OCI-LY7 (cell line): ENCODE data around the gene MYL4. TPM values are rescaled to one million over a fixed set of nuclear protein-coding genes. Genes with fewer than 3 reads are reported as not detected.
A peak's percentile ranks its signal among the peaks of the same experiment; 100 is the strongest.

ENCODE experiments used
- BruUV-seq: library from RNA; stranded (reverse); fragments of 400-500 nt; replicated peaks from 2 replicates; lab custom pipeline; 2021; lab: Mats Ljungman, UMichigan
- CTCF ChIA-PET: fragments of 300-600 bp; sonication (Branson Sonifier 250); formaldehyde crosslinking; loops from one replicate; lab custom pipeline; 2022; ENCODE audit warnings: antibody characterized with exemption; ENCODE audit not compliant: unreplicated experiment; lab: Charles Lee
- POLR2A ChIA-PET: fragments of 300-600 bp; sonication (Branson Sonifier 250); formaldehyde crosslinking; loops from one replicate; lab custom pipeline; 2022; ENCODE audit warnings: antibody characterized with exemption; lab: Charles Lee
- DNase-seq: peaks from one replicate; pipeline ENCODE4 v3.0.0-alpha.2; 2015; ENCODE audit warnings: low spot score
- H2AFZ ChIP-seq: fragments of 200-600 bp; sonication (generic), shearing (Covaris generic); 2 replicates; pipeline ENCODE4 v1.6.1; 2014; ENCODE audit warnings: mild to moderate bottlenecking, antibody characterized with exemption, low read length, moderate library complexity
- H3K27ac ChIP-seq: fragments of 200-600 bp; sonication (generic); 2 replicates; pipeline ENCODE4 v1.5.1; 2014; ENCODE audit warnings: mixed run types, low read depth, mild to moderate bottlenecking, moderate library complexity, low read length, inconsistent platforms; ENCODE audit not compliant: poor library complexity, severe bottlenecking
- H3K36me3 ChIP-seq: fragments of 200-600 bp; sonication (generic); 2 replicates; pipeline ENCODE4 v1.6.1; 2014; ENCODE audit warnings: mild to moderate bottlenecking, antibody characterized with exemption, low read length, moderate library complexity, mixed read lengths; ENCODE audit not compliant: insufficient read depth
- H3K4me1 ChIP-seq: fragments of 200-600 bp; sonication (generic); 2 replicates; pipeline ENCODE4 v1.5.1; 2014; ENCODE audit warnings: mild to moderate bottlenecking, low read length; ENCODE audit not compliant: insufficient read depth, poor library complexity, severe bottlenecking
- H3K4me2 ChIP-seq: fragments of 200-600 bp; sonication (generic); 2 replicates; pipeline ENCODE4 v1.6.1; 2014; ENCODE audit warnings: mild to moderate bottlenecking, low read length
- H3K4me3 ChIP-seq: fragments of 200-600 bp; sonication (generic); 2 replicates; pipeline ENCODE4 v1.5.1; 2014; ENCODE audit warnings: mild to moderate bottlenecking, low read depth, low read length; ENCODE audit not compliant: poor library complexity, severe bottlenecking
- H3K79me2 ChIP-seq: fragments of 200-600 bp; sonication (generic); 2 replicates; pipeline ENCODE4 v1.6.1; 2016; ENCODE audit warnings: low read depth, mild to moderate bottlenecking, low read length, moderate library complexity, mixed read lengths; ENCODE audit not compliant: insufficient read depth
- H3K9me2 ChIP-seq: fragments of 200-600 bp; sonication (generic); 2 replicates; pipeline ENCODE4 v1.6.1; 2016; ENCODE audit warnings: mild to moderate bottlenecking, low read length, mixed read lengths; ENCODE audit not compliant: insufficient read depth
- H3K9me3 ChIP-seq: fragments of 200-600 bp; sonication (generic); 2 replicates; pipeline ENCODE4 v1.6.1; 2014; ENCODE audit warnings: mild to moderate bottlenecking, mixed run types, low read length, mixed read lengths
- H4K20me1 ChIP-seq: fragments of 200-600 bp; sonication (generic); 2 replicates; pipeline ENCODE4 v1.6.1; 2014; ENCODE audit warnings: mild to moderate bottlenecking, antibody characterized with exemption, low read length, moderate library complexity, mixed read lengths; ENCODE audit not compliant: insufficient read depth
- EZH2phosphoT487 ChIP-seq: fragments of 200-600 bp; sonication (generic); IDR thresholded peaks from 2 replicates; pipeline ENCODE4 v1.6.1; 2018; ENCODE audit warnings: low read depth, borderline replicate concordance, mild to moderate bottlenecking, mixed run types, antibody characterized with exemption, low read length, moderate library complexity, mixed read lengths
- intact Hi-C: fragments of 100-400 bp; cut with micrococcal nuclease; formaldehyde crosslinking; loops from one replicate; pipeline ENCODE4 v1.10.0; 2022; ENCODE audit not compliant: unreplicated experiment
- total RNA-seq, 2 experiments: library from RNA; depleted of rRNA in 1 of 2; stranded (reverse); fragments of >200 nt in 1 of 2; shearing (Covaris generic) in 1 of 2; gene quantifications; 2 replicates each; pipeline ENCODE4 v1.2.3, GENCODE V29; 2014 to 2022
- TF ChIP-seq, protein P1 (sequence below): fragments of 200-600 bp; sonication (generic); conservative IDR thresholded peaks from 2 replicates; pipeline ENCODE4 v1.5.1; 2014; ENCODE audit warnings: mild to moderate bottlenecking, antibody characterized with exemption, low read length, moderate library complexity, mixed read lengths

The MYL4 gene
- total RNA-seq, 2 experiments from 2014 or later, result 0.67 to 2.1 TPM

DNA sequence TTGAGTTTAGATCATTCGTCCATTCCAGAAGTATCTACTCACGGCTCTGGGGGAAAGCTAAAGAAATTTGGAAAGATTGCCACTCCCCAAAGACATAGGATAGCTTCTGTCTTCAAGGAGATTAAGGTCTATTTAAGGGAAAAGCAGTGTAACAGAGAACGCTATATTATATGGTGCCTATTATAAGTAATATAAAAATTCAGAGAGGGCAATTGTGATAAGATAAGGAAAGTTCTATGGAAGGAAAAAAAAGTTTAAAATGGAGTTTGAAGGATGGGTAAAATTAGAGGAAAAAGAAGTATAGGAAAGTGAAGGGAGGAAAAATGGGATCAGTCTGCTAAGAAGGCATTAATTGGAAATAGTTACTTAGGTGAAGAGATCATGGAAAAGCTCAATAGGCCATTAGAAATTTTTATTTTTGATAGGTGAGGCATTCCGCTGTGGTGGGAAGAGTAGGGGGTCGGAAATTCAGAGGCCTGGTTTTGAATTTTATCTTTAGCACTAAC, 19.4 kb upstream of the MYL4 start:
- POLR2A ChIA-PET, result interaction anchor here (1.2 to 13.5 kb wide), 4 partner anchors 9 to 25 kb away, joined by 5 to 114 read pairs (median 7); partner anchors contain the start of gene MYL4
- Histone ChIP-seq H3K36me3 (peaks cover 31% of the 10 kb centered on the region), H2AFZ (peak overlapping the region; percentile 77; the same call in 1 of the 2 replicates), H3K4me2 (peak overlapping the region; percentile 70), H3K4me1 (peaks cover 55% of the 10 kb centered on the region), H3K9me2 (no peaks in the 10 kb centered on the region), H3K27ac (peak overlapping the region; percentile 31), H3K79me2 (peaks cover 43% of the 10 kb centered on the region), H4K20me1 (peaks cover 19% of the 10 kb centered on the region), H3K4me3 (peak overlapping the region; percentile 82), H3K9me3 (peaks cover 17% of the 10 kb centered on the region; the same call in 1 of the 2 replicates)
- intact Hi-C loops, result no loop called here
- DNase-seq, result no peak
- TF ChIP-seq EZH2phosphoT487, result no peak
- TF ChIP-seq, protein P1, sequence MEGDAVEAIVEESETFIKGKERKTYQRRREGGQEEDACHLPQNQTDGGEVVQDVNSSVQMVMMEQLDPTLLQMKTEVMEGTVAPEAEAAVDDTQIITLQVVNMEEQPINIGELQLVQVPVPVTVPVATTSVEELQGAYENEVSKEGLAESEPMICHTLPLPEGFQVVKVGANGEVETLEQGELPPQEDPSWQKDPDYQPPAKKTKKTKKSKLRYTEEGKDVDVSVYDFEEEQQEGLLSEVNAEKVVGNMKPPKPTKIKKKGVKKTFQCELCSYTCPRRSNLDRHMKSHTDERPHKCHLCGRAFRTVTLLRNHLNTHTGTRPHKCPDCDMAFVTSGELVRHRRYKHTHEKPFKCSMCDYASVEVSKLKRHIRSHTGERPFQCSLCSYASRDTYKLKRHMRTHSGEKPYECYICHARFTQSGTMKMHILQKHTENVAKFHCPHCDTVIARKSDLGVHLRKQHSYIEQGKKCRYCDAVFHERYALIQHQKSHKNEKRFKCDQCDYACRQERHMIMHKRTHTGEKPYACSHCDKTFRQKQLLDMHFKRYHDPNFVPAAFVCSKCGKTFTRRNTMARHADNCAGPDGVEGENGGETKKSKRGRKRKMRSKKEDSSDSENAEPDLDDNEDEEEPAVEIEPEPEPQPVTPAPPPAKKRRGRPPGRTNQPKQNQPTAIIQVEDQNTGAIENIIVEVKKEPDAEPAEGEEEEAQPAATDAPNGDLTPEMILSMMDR, result no peak
- BruUV-seq, result TSS peak; percentile 96
- CTCF ChIA-PET, result interaction anchor here (0.9 kb wide), 1 partner anchor 17 kb away, joined by 3 read pairs; no protein-coding TSS in a partner anchor

DNA sequence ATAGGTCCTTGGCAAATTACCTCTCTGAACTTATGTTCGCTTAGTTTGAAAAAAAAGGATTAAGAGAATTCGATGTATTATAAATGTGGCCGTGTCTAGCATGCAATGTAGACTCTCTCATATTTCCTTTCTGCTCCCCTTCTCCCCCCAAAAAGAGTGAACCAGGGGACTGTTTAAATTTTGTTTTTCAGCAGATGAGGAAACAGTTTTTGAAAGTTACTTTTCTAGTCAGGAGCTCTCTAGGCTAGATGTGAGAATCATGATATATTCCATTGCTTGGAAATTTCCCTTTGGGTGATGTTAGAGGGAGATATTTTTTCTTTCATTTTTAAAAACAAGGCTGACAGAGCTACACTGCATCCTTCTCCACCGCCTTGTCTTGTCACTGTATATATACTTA, 18.9 kb upstream of the MYL4 start:
- peak overlapping the region; percentile 77; the same call in 1 of the 2 replicates for H2AFZ ChIP-seq
- H3K4me3 ChIP-seq, result no peak overlapping the region
- no peak overlapping the region for H3K27ac ChIP-seq
- ChIA-PET CTCF (interaction anchor here (0.9 kb wide), 1 partner anchor 16 kb away, joined by 3 read pairs; no protein-coding TSS in a partner anchor), POLR2A (interaction anchor here (1.2 to 13.5 kb wide), 3 partner anchors 9 to 26 kb away, joined by 5 to 114 read pairs (median 6); partner anchors contain the start of gene MYL4)
- H3K79me2 ChIP-seq, result peaks cover 38% of the 10 kb centered on the region
- no peaks in the 10 kb centered on the region for H3K9me2 ChIP-seq
- H3K36me3 ChIP-seq, result peaks cover 30% of the 10 kb centered on the region
- peaks cover 17% of the 10 kb centered on the region; the same call in 1 of the 2 replicates for H3K9me3 ChIP-seq
- no TSS peak for BruUV-seq
- H4K20me1 ChIP-seq, result peaks cover 19% of the 10 kb centered on the region
- intact Hi-C loops, result no loop called here
- DNase-seq, result no peak
- TF ChIP-seq, protein P1, result no peak
- no peak for TF ChIP-seq EZH2phosphoT487
- peak overlapping the region; percentile 70; the same call in 1 of the 2 replicates for H3K4me2 ChIP-seq
- peaks cover 54% of the 10 kb centered on the region for H3K4me1 ChIP-seq

DNA sequence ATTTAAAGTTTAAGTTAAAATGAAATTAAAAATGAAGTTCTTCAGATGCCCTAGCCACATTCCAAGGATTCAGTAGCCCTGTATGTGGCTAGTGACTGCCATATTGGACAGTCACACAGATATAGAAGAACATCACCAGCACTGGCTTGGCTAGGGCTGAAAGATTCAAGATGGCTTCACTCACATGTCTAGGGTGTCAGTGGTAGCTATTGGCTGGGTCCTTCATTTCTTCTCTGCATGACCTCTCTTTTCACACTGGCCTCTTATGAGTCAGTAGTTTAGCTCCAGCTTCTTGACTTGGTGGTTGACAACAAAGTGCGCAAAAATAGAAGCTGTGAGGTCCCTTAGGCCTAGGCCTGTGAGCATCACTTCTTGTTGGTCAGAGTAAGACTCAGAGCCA, 18.4 kb upstream of the MYL4 start:
- peak overlapping the region; percentile 6; the same call in 1 of the 2 replicates for H2AFZ ChIP-seq
- H3K9me2 ChIP-seq, result no peaks in the 10 kb centered on the region
- no peak overlapping the region for H3K4me3 ChIP-seq
- intact Hi-C loops, result no loop called here
- ChIA-PET POLR2A (interaction anchor here (13.5 kb wide), 1 partner anchor 16 kb away, joined by 114 read pairs; the partner anchor contains the start of gene MYL4), CTCF (interaction anchor here (0.6 to 0.9 kb wide), 2 partner anchors 16 to 18 kb away, joined by 3 read pairs; no protein-coding TSS in a partner anchor)
- H3K9me3 ChIP-seq, result peaks cover 17% of the 10 kb centered on the region; the same call in 1 of the 2 replicates
- no TSS peak for BruUV-seq
- no peak for TF ChIP-seq EZH2phosphoT487
- TF ChIP-seq, protein P1, result no peak
- peaks cover 48% of the 10 kb centered on the region for H3K4me1 ChIP-seq
- H3K27ac ChIP-seq, result no peak overlapping the region
- H3K4me2 ChIP-seq, result no peak overlapping the region
- peaks cover 33% of the 10 kb centered on the region for H3K79me2 ChIP-seq
- H4K20me1 ChIP-seq, result peaks cover 17% of the 10 kb centered on the region
- peaks cover 25% of the 10 kb centered on the region for H3K36me3 ChIP-seq
- DNase-seq, result no peak
